CD4-positive, alpha-beta T cell (primary cell): Measurements from ENCODE around the gene AQP7. TPM values are rescaled to one million over a fixed set of nuclear protein-coding genes. Genes with fewer than 3 reads are reported as not detected.

ENCODE experiments used
- ATAC-seq: fragments of 200-7000 bp; cut with Tn5 transposase; one replicate; pipeline ENCODE4 v1.10.0; 2022; ENCODE audit warnings: mild to moderate bottlenecking; ENCODE audit not compliant: poor library complexity
- CTCF ChIA-PET: fragments of 350-600 bp; sonication (Branson Sonifier 250); formaldehyde crosslinking; loops from one replicate; lab custom pipeline; 2021; ENCODE audit warnings: antibody characterized with exemption, inconsistent platforms; lab: Charles Lee
- POLR2A ChIA-PET: fragments of 350-600 bp; sonication (Branson Sonifier 250); formaldehyde crosslinking; loops from one replicate; lab custom pipeline; 2021; ENCODE audit warnings: antibody characterized with exemption, inconsistent platforms; lab: Charles Lee
- DNase-seq, 14 experiments: peaks; one replicate each; pipeline ENCODE4 v3.0.0-alpha.2; 2013 to 2020; ENCODE audit warnings: mixed read lengths in 2 of 14
- H3K27ac ChIP-seq, 2 donors: one replicate each; pipeline versions ENCODE4 v1.5.1 to v1.7.0; 2013; ENCODE audit warnings: low read length in 2 of 2, low read depth in 1 of 2, mild to moderate bottlenecking in 1 of 2
- H3K27me3 ChIP-seq, 2 experiments: 1 replicate in 1 of 2; 2 replicates in 1 of 2; pipeline versions ENCODE4 v1.6.1 to v1.7.0; 2013; ENCODE audit warnings: low read length in 2 of 2, control low read depth in 1 of 2, mild to moderate bottlenecking in 1 of 2, moderate library complexity in 1 of 2; ENCODE audit not compliant: insufficient read depth in 2 of 2, control insufficient read depth in 1 of 2
- H3K36me3 ChIP-seq: one replicate; pipeline ENCODE4 v1.6.1; 2013; ENCODE audit warnings: low read length, control low read depth; ENCODE audit not compliant: insufficient read depth
- H3K4me1 ChIP-seq: one replicate; pipeline ENCODE4 v1.6.1; 2013; ENCODE audit warnings: low read length, control low read depth; ENCODE audit not compliant: insufficient read depth
- H3K4me3 ChIP-seq: one replicate; pipeline ENCODE4 v1.5.1; 2013; ENCODE audit warnings: mild to moderate bottlenecking, low read length, moderate library complexity
- H3K9me3 ChIP-seq, 2 experiments: 1 replicate in 1 of 2; 2 replicates in 1 of 2; pipeline versions ENCODE4 v1.6.1 to v1.7.0; 2013; ENCODE audit warnings: low read length in 2 of 2, mild to moderate bottlenecking in 2 of 2, control low read depth in 1 of 2, moderate library complexity in 1 of 2; ENCODE audit not compliant: control insufficient read depth in 1 of 2, insufficient read depth in 1 of 2
- H3K27ac Mint-ChIP-seq: one replicate; pipeline ENCODE4 v1.8.0; 2020; ENCODE audit warnings: mixed read lengths
- H3K27me3 Mint-ChIP-seq: one replicate; pipeline ENCODE4 v1.8.0; 2021; ENCODE audit warnings: mixed read lengths
- H3K36me3 Mint-ChIP-seq: one replicate; pipeline ENCODE4 v1.8.0; 2021; ENCODE audit warnings: low read depth, mixed read lengths
- H3K4me1 Mint-ChIP-seq: one replicate; pipeline ENCODE4 v1.8.0; 2021; ENCODE audit warnings: low read depth, mixed read lengths
- H3K4me3 Mint-ChIP-seq: one replicate; pipeline ENCODE4 v1.8.0; 2020; ENCODE audit warnings: mild to moderate bottlenecking, mixed read lengths
- H3K9me3 Mint-ChIP-seq: one replicate; pipeline ENCODE4 v1.8.0; 2020; ENCODE audit warnings: mixed read lengths
- intact Hi-C, 2 experiments: fragments of 100-400 bp; cut with DNase I in 1 of 2; cut with micrococcal nuclease in 1 of 2; formaldehyde crosslinking; loops; one replicate each; pipeline versions ENCODE4 v1.15.1 to v1.9.0; 2023 to 2025; cut with DNase I, micrococcal nuclease
- total RNA-seq, 174 experiments: library from RNA in 2 of 174; stranded (reverse) in 2 of 174; gene quantifications; one replicate each; pipeline ENCODE4 v1.2.3 and lab custom pipeline; 2021 to 2026
- TF ChIP-seq, protein P1 (sequence below): fragments of 200-600 bp; IDR thresholded peaks from one replicate; pipeline ENCODE4 v1.8.0; 2022; ENCODE audit warnings: antibody characterized with exemption, mild to moderate bottlenecking

Gene AQP7
- total RNA-seq, 2 experiments from 2014 or later: 0.25 to 0.27 TPM

- intact Hi-C loops: no loop called here
- Mint-ChIP-seq H3K36me3 (peaks cover 84% of the 10 kb centered on the region), H3K4me3 (no peak overlapping the region), H3K9me3 (no peaks in the 10 kb centered on the region), H3K27ac (no peak overlapping the region), H3K27me3 (no peaks in the 10 kb centered on the region), H3K4me1 (no peaks in the 10 kb centered on the region)
- TF ChIP-seq, protein P1, sequence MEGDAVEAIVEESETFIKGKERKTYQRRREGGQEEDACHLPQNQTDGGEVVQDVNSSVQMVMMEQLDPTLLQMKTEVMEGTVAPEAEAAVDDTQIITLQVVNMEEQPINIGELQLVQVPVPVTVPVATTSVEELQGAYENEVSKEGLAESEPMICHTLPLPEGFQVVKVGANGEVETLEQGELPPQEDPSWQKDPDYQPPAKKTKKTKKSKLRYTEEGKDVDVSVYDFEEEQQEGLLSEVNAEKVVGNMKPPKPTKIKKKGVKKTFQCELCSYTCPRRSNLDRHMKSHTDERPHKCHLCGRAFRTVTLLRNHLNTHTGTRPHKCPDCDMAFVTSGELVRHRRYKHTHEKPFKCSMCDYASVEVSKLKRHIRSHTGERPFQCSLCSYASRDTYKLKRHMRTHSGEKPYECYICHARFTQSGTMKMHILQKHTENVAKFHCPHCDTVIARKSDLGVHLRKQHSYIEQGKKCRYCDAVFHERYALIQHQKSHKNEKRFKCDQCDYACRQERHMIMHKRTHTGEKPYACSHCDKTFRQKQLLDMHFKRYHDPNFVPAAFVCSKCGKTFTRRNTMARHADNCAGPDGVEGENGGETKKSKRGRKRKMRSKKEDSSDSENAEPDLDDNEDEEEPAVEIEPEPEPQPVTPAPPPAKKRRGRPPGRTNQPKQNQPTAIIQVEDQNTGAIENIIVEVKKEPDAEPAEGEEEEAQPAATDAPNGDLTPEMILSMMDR: no peak
- ATAC-seq (no peak), DNase-seq (no peak)
- peaks cover 67% of the 10 kb centered on the region for H3K36me3 ChIP-seq
- no peaks in the 10 kb centered on the region for H3K27me3 ChIP-seq
- no peak overlapping the region for H3K27ac ChIP-seq
- no peaks in the 10 kb centered on the region for H3K4me1 ChIP-seq
- ChIA-PET CTCF (no interaction called here), POLR2A (no interaction called here)
- no peak overlapping the region for H3K4me3 ChIP-seq
- H3K9me3 ChIP-seq: no peaks in the 10 kb centered on the region
Observed at GRCh38 chr9:33346564-33346963, 55.8 kb downstream of the AQP7 start.

DNA sequence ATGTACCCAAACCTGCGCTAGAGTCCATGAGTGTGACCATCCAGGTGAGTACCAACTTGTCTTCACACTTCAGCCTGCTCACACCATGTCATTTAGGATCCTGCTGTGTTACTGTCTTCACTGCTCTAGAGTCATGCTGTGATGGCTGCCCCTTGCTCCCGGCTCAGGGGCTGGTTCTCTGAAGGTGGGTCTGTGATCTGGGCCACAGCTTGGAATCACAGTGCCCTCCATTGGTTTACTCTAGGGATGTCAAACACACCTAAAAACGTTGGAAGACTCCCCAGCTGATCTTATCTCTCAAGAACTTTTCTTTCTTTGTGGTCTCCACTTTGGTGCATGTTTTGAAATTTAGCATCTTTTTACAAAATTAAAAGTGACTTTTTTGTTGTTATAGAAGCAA, 58.2 kb downstream of the AQP7 start:
- ChIA-PET POLR2A (no interaction called here), CTCF (interaction anchor here (1.0 kb wide), 1 partner anchor 13 kb away, joined by 3 read pairs; no protein-coding TSS in a partner anchor)
- Mint-ChIP-seq H3K27ac (no peak overlapping the region), H3K9me3 (no peaks in the 10 kb centered on the region), H3K4me3 (no peak overlapping the region), H3K36me3 (peaks cover 97% of the 10 kb centered on the region), H3K4me1 (no peaks in the 10 kb centered on the region), H3K27me3 (no peaks in the 10 kb centered on the region)
- intact Hi-C loops: loop anchor here in 1 of 2 experiments (5.0 kb wide), 1 partner anchor 47 kb away; no protein-coding TSS in a partner anchor
- Histone ChIP-seq H3K9me3 (peaks cover 9 to 12% of the 10 kb centered on the region in 2 experiments), H3K4me1 (no peaks in the 10 kb centered on the region), H3K27ac (no peak overlapping the region), H3K4me3 (no peak overlapping the region), H3K36me3 (peaks cover 89% of the 10 kb centered on the region), H3K27me3 (no peaks in the 10 kb centered on the region)
- DNase-seq (no peak), ATAC-seq (no peak)
- TF ChIP-seq, protein P1: no peak

DNA sequence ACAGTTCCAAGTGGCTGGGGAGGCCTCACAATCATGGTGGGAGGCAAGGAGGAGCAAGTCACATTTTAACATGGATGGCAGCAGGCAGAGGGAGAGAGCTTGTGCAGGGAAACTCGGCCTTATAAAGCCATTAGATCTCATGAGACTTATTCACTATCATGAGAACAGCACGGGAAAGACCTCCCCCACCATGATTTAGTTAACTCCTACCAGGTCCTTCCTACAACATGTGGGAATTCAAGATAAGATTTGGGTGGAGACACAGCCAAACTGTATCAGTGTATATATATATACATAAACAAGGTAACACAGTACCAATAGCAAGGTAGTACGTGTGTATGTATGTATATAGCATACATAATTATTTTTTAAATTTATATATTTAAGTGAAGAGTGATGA, 61.2 kb downstream of the AQP7 start:
- Mint-ChIP-seq H3K4me3 (no peak overlapping the region), H3K27me3 (no peaks in the 10 kb centered on the region), H3K9me3 (no peaks in the 10 kb centered on the region), H3K36me3 (peaks cover 92% of the 10 kb centered on the region), H3K4me1 (no peaks in the 10 kb centered on the region), H3K27ac (no peak overlapping the region)
- Histone ChIP-seq H3K27ac (no peak overlapping the region), H3K9me3 (peaks cover 9 to 13% of the 10 kb centered on the region in 2 experiments), H3K4me3 (no peak overlapping the region), H3K27me3 (no peaks in the 10 kb centered on the region), H3K36me3 (peaks cover 82% of the 10 kb centered on the region), H3K4me1 (no peaks in the 10 kb centered on the region)
- ChIA-PET POLR2A (no interaction called here), CTCF (no interaction called here)
- TF ChIP-seq, protein P1: no peak
- DNase-seq (no peak), ATAC-seq (no peak)
- intact Hi-C loops: loop anchor here in 1 of 2 experiments (5.0 kb wide), 1 partner anchor 44 kb away; no protein-coding TSS in a partner anchor
